HepG2 (cell line): Measurements from ENCODE around the gene COLQ. TPM values are rescaled to one million over a fixed set of nuclear protein-coding genes. Genes with fewer than 3 reads are reported as not detected.
A peak's percentile ranks its signal among the peaks of the same experiment; 100 is the strongest.

Experiments used
- ADNP ChIP-seq: sonication (generic); formaldehyde crosslinking; IDR thresholded peaks from 2 replicates; pipeline ENCODE4 v1.4.0; 2020; ENCODE audit warnings: missing genetic modification reagents
- HOXD1 ChIP-seq: sonication (generic); formaldehyde crosslinking; IDR thresholded peaks from 2 replicates; pipeline ENCODE4 v1.5.0; 2020; ENCODE audit warnings: missing genetic modification reagents
- MAFG ChIP-seq: sonication (generic); formaldehyde crosslinking; IDR thresholded peaks from 2 replicates; pipeline ENCODE4 v1.5.1; 2020; ENCODE audit warnings: mild to moderate bottlenecking, missing genetic modification reagents
- MLX ChIP-seq: IDR thresholded peaks from 2 replicates; pipeline ENCODE4 v1.6.1; 2016
- NR2F2 ChIP-seq: IDR thresholded peaks from 2 replicates; pipeline ENCODE4 v1.6.1; 2012; ENCODE audit warnings: low read depth, inconsistent platforms, borderline replicate concordance
- PREB ChIP-seq: sonication (generic); formaldehyde crosslinking; IDR thresholded peaks from 2 replicates; pipeline ENCODE4 v1.4.0; 2020; ENCODE audit warnings: missing genetic modification reagents
- RERE ChIP-seq: IDR thresholded peaks from 2 replicates; pipeline ENCODE4 v1.6.1; 2016; ENCODE audit warnings: low read depth, missing genetic modification reagents, missing compliant biosample characterization
- YEATS4 ChIP-seq: sonication (generic); formaldehyde crosslinking; IDR thresholded peaks from 2 replicates; pipeline ENCODE4 v1.4.0; 2020; ENCODE audit warnings: missing genetic modification reagents, borderline replicate concordance
- ZNF678 ChIP-seq: sonication (generic); formaldehyde crosslinking; IDR thresholded peaks from 2 replicates; pipeline ENCODE4 v1.4.0; 2020; ENCODE audit warnings: mild to moderate bottlenecking, missing genetic modification reagents
- ZNF777 ChIP-seq: sonication (generic); formaldehyde crosslinking; IDR thresholded peaks from 2 replicates; pipeline ENCODE4 v1.4.0; 2020; ENCODE audit warnings: missing genetic modification reagents
- polyA plus RNA-seq, 8 experiments: library from polyadenylated mRNA; depleted of rRNA in 3 of 8; stranded (reverse) in 7 of 8; unstranded in 1 of 8; fragments of >200 nt; fragmentation: Illumina TruSeq in 4 of 8; extraction: Trizol in 4 of 8; gene quantifications; 2 replicates each; pipeline versions ENCODE4 v1.2.1 to v1.2.3, GENCODE V29; 2011 to 2016; ENCODE audit warnings: low read depth in 4 of 8, missing spikeins in 1 of 8, mixed read lengths in 1 of 8; ENCODE audit not compliant: insufficient read depth in 1 of 8
- total RNA-seq, 5 experiments: library from RNA; depleted of rRNA; stranded (reverse); fragments of >200 nt; fragmentation: Illumina TruSeq; extraction: Trizol; gene quantifications; 2 replicates each; pipeline ENCODE4 v1.2.3, GENCODE V29; 2016; ENCODE audit warnings: low read depth in 1 of 5
- TF ChIP-seq, protein P1 (sequence below): sonication (generic); formaldehyde crosslinking; IDR thresholded peaks from 2 replicates; pipeline ENCODE4 v1.5.0; 2020; ENCODE audit warnings: missing genetic modification reagents
- TF ChIP-seq, protein P2 (sequence below): IDR thresholded peaks from 2 replicates; pipeline ENCODE4 v1.6.1; 2012; ENCODE audit warnings: low read length, improper control_type of control experiment
- TF ChIP-seq, protein P3 (sequence below): sonication (generic); formaldehyde crosslinking; IDR thresholded peaks from 2 replicates; pipeline ENCODE4 v1.5.0; 2020; ENCODE audit warnings: missing genetic modification reagents, mild to moderate bottlenecking, borderline replicate concordance
- TF ChIP-seq, protein P4 (sequence below): sonication (generic); formaldehyde crosslinking; IDR thresholded peaks from 2 replicates; pipeline ENCODE4 v1.4.0; 2020; ENCODE audit warnings: missing genetic modification reagents, borderline replicate concordance

COLQ gene
- total and polyA plus RNA-seq, 2 of the 13 experiments (the other 11 are each of a cell fraction or from before 2014, with no cell fraction given) = 0.31 to 0.46 TPM

DNA sequence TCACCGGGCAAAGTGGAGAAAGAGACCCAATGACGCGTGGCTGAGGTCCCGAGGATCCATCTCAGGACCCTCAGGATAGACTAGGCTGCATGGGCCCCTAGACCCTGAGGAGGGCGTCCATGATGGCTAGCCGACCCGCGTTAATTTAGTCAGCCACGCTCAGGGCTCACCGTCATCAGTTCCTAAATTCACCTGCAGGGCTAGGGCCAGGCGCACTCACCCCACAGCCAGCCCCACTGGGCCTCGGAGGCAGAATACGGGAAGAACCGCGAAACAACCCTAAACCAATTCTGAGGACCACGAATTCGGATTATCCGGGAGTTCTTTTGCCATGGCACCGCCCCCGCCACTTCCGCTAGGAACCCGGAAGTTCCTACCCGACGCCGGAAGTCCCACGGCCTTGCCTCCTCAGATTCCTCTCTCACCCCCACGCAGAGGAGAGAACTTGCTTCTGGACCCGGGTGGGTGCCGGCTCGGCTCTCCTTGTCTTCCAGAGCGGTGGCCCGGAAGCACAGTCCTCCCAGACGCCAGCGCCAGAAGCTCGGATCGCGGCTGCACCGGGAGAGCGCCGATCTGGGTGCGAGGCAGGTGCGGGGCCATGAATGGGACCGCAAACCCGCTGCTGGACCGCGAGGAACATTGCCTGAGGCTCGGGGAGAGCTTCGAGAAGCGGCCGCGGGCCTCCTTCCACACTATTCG is 94.2 kb downstream of the COLQ start, which contains the start of the genes EAF1 and METTL6 (continued):
- no peak for TF ChIP-seq MAFG (CRISPR knock-in tag)
- no peak for TF ChIP-seq ADNP (CRISPR knock-in tag)
- peak; percentile 85 for TF ChIP-seq YEATS4
- TF ChIP-seq RERE (CRISPR knock-in tag) = no peak
- TF ChIP-seq, protein P1, sequence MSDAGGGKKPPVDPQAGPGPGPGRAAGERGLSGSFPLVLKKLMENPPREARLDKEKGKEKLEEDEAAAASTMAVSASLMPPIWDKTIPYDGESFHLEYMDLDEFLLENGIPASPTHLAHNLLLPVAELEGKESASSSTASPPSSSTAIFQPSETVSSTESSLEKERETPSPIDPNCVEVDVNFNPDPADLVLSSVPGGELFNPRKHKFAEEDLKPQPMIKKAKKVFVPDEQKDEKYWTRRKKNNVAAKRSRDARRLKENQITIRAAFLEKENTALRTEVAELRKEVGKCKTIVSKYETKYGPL (CRISPR knock-in tag) = peak; percentile 44; the same call in 1 of the 2 replicates
- TF ChIP-seq ZNF777 (CRISPR knock-in tag) = no peak
- no peak for TF ChIP-seq HOXD1 (CRISPR knock-in tag)
- no peak for TF ChIP-seq MLX
- no peak for TF ChIP-seq ZNF678
- TF ChIP-seq, protein P2, sequence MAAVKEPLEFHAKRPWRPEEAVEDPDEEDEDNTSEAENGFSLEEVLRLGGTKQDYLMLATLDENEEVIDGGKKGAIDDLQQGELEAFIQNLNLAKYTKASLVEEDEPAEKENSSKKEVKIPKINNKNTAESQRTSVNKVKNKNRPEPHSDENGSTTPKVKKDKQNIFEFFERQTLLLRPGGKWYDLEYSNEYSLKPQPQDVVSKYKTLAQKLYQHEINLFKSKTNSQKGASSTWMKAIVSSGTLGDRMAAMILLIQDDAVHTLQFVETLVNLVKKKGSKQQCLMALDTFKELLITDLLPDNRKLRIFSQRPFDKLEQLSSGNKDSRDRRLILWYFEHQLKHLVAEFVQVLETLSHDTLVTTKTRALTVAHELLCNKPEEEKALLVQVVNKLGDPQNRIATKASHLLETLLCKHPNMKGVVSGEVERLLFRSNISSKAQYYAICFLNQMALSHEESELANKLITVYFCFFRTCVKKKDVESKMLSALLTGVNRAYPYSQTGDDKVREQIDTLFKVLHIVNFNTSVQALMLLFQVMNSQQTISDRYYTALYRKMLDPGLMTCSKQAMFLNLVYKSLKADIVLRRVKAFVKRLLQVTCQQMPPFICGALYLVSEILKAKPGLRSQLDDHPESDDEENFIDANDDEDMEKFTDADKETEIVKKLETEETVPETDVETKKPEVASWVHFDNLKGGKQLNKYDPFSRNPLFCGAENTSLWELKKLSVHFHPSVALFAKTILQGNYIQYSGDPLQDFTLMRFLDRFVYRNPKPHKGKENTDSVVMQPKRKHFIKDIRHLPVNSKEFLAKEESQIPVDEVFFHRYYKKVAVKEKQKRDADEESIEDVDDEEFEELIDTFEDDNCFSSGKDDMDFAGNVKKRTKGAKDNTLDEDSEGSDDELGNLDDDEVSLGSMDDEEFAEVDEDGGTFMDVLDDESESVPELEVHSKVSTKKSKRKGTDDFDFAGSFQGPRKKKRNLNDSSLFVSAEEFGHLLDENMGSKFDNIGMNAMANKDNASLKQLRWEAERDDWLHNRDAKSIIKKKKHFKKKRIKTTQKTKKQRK = no peak
- TF ChIP-seq, protein P3, sequence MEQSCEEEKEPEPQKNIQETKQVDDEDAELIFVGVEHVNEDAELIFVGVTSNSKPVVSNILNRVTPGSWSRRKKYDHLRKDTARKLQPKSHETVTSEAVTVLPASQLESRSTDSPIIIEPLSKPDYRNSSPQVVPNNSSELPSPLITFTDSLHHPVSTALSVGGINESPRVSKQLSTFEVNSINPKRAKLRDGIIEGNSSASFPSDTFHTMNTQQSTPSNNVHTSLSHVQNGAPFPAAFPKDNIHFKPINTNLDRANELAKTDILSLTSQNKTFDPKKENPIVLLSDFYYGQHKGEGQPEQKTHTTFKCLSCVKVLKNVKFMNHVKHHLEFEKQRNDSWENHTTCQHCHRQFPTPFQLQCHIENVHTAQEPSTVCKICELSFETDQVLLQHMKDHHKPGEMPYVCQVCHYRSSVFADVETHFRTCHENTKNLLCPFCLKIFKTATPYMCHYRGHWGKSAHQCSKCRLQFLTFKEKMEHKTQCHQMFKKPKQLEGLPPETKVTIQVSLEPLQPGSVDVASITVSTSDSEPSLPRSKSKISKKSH = peak; percentile 22; the same call in 1 of the 2 replicates
- TF ChIP-seq, protein P4, sequence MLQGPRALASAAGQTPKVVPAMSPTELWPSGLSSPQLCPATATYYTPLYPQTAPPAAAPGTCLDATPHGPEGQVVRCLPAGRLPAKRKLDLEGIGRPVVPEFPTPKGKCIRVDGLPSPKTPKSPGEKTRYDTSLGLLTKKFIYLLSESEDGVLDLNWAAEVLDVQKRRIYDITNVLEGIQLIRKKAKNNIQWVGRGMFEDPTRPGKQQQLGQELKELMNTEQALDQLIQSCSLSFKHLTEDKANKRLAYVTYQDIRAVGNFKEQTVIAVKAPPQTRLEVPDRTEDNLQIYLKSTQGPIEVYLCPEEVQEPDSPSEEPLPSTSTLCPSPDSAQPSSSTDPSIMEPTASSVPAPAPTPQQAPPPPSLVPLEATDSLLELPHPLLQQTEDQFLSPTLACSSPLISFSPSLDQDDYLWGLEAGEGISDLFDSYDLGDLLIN (CRISPR knock-in tag) = no peak
- 0 out of 2 replicates have a peak, but pooled peaks have one; percentile 15 for TF ChIP-seq PREB (CRISPR knock-in tag)
- TF ChIP-seq NR2F2 = peak; percentile 30; the same call in 1 of the 2 replicates
